ENCODE measurements around the gene SZT2.

DNA sequence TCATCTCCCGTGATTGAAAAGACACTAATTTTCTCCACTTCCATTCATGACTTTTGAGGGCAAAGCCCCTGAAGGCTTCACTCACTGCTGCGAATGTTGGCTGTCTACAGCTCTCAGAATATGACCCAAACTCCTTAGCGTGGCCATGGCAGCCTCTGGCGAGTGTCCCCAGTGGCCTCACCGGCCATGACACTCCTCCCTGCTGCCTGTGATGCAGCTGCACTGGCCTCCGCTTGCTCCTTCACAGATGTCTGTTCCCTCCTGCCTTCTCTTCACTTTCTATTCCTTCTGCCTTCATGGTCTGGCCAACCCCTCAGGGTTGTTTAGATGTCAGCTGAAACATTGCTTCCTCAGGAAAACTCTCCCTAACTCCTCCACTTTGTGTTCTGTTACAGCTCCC lies 110.2 kb downstream of the SZT2 start:
- no peak for TF ChIP-seq SMAD1 (CRISPR knock-in tag; IDR thresholded peaks at IDR 0.05; ENCODE audit: borderline replicate concordance, low read depth)
- no peak for TF ChIP-seq EP300 (IDR thresholded peaks at IDR 0.05; ENCODE audit: low read depth in 2 of 2, low read length in 2 of 2)
- TF ChIP-seq EP300 (CRISPR knock-in tag; IDR thresholded peaks at IDR 0.05; ENCODE audit: borderline replicate concordance): no peak
- no peak for TF ChIP-seq MXI1 (IDR thresholded peaks at IDR 0.05; ENCODE audit: borderline replicate concordance, low read depth, low read length)
- no peak for TF ChIP-seq POLR2A (IDR thresholded peaks at IDR 0.05; ENCODE audit: insufficient read depth in 1 of 2, low read depth in 2 of 2, low read length in 2 of 2)
- TF ChIP-seq CTCF (CRISPR knock-in tag; IDR thresholded peaks at IDR 0.05): peak; percentile 23; the same call in 1 of the 2 replicates
- no peak for TF ChIP-seq HDAC2 (CRISPR knock-in tag; IDR thresholded peaks at IDR 0.05)
- no peak for TF ChIP-seq AKAP8 (CRISPR knock-in tag; IDR thresholded peaks at IDR 0.05)
- TF ChIP-seq SP2 (CRISPR knock-in tag; IDR thresholded peaks at IDR 0.05): no peak
- TF ChIP-seq KDM5B (CRISPR knock-in tag; IDR thresholded peaks at IDR 0.05; ENCODE audit: borderline replicate concordance): no peak
- no peak for TF ChIP-seq POLR2AphosphoS5 (IDR thresholded peaks at IDR 0.05; ENCODE audit: low read depth, low read length)
